GM18909 (cell line): ENCODE results near the gene VNN1.
"Not testable (repeated sequence)": the region's sequence is repeated elsewhere in the genome, so short reads cannot be mapped to it uniquely, and the experiment has no call there.

Experiments used
- ATAC-seq: cut with Tn5 transposase; IDR thresholded peaks from one replicate; pipeline ENCODE4 v1.9.1; 2021; ENCODE audit warnings: mild to moderate bottlenecking; ENCODE audit not compliant: unreplicated experiment, poor library complexity

The VNN1 gene

DNA sequence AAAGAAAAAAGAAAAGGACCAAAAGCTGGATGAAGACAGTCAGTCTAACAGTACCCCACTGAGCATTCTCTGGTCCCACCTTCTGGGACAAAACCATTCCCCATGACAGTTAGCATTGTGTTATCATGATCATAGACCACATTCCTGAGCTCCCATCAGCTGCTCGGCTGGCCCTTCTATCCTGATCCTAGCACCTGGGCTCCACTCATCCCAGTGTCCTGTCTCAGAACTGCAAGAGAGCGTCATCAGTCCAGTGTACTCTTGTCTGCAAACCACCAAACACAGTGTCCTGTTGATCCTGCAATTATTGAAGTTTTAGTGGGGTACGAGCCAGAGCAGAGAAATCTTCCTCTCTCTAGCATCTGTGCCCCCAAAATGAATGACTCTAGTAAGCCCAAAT is 38.9 kb downstream of the VNN1 start:
- ATAC-seq: no peak

DNA sequence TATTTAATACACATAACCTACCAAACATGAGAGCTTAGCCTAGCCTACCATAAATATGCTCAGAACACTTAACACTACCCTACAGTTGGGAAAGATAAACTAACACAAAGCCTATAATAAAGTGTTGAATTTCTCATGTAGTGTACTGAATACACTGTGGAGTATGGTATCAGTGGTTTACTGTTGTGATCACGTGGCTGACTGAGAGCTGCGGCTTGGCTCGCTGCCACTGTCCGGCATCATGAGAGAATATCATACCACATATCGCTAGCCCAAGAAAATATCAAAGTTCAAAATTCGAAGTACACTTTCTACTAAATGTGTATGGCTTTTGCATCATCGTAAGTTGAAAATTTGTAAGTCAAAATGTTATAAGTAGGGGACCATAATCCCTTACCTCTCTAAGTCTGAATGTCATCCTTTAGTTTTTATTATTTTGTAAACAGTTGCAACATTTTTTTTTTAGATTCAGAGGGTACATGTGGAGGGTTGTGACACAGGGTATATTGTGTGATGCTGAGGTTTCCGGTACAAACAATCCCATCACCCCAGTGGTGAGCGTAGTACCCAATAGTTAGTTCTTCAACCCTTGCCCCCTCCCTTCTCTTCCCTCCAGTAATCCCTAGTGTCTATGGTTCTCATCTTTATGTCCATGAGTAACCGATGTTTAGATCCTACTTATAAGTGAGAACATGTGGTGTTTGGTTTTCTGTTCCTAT is 40.3 kb downstream of the VNN1 start:
- no peak for ATAC-seq

DNA sequence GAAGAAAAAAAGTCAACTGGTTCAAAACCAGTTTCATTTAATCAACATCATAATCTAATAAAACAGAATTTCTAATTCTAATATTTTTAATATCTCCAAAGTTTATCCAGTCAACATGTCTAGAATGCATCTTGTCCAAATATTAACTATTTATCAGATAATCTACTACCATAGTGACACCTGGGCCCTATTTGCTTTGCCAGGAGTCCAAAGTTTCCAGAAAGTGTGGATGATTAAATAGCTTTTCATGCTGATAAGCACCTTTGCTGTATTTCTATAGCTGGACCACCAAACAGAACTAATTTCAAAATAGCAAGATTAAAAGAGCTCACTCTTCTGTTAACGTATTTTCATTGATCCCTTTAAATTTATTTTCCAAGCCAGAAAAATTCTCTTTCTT is 42.6 kb downstream of the VNN1 start:
- ATAC-seq: no peak

DNA sequence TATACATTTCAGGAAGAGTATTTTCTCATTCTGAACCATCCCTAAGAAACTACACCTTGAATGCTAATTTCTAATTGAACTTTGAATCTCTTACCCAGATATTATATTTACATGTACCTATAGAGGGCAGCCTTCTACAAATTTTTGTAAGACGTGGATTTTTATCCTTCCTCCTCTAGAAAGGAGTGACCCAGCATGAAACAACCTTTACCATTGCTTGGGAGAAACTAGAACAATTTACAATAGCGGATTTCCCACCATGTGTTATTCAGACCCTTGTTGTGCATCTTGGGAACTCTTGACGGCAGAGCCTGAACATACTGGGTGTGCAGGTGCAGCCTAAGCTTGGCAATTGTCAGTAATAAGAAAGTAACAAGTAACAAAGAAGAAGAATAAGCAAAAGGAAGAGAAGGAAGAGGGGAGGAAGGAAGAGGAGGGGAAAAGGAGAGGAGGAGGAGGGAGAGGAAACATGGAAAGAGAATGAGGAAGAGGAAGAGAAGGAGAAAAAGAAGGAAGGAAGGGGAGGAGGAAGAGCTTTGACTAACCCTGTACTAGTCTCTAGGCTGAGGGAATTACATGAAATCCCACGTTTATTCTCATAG is 44.1 kb downstream of the VNN1 start:
- peak; percentile 82 for ATAC-seq

DNA sequence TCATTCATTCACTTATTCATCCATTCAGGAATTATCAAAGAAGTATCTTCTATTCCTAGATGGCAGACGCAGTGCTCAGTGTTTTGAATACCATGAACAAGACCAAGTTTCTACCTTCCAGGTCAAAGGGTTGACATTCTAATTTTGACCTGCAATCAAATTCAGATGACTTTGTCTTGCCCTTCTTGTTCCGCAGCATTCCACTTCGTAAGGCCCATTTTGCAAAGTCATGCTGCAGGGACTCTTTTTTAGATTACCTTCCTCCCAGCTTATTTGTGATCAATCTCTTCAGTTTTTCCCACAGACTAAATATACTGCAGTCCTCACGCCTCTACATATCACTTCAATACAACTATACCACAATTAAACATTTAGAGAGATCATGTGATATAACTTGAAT is 47.7 kb downstream of the VNN1 start:
- ATAC-seq: no peak

DNA sequence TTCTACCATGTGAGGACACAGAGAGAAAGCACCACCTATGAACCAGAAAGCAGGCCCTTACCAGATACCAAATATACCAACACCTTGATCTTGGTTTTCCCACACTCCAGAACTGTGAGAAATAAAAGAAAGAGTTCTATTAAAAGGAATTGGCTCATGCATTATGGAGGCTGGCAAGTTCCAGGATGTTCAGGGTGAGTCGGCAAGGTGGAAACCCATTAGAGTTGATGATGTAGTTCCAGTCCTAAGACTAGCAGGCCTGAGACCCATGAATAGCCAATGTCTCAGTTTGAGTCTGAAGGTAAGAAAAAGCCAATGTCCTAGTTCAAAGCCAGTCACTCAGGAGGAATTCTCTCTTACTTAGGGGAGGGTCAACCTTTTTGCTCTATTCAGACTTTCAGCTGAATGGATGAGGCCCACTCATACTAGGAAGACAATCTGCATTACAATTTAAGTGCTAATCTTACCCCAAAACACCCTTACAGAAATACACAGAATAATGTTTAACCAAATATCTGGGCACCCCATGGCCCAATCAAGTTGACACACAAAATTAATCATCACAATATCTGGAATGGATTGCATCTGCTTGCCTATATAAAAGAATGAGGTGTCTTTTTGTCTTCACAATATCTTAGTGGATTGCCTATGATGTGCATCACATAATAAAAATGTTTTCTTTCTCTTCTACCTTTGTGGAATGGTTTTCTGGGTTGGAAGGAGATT is 49.4 kb downstream of the VNN1 start:
- ATAC-seq: no peak

DNA sequence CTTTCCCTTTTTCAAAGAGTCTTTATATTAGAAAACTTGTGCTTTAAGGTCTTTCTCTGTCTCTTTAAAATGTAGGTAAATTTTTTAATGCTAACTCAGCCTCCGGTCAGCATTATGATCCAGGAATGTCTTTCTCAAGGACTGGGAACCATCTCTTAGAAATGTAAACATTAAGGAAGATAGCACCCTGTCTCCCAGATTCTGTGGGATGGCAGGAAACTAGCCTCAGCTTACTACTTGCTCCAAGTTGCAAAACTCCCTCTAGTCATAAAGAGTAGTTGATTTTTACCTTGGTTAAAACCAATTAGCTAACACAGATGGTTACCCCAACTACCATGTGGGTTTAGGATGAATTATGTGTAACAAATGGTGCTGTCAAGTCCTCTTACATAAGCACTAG is 50.2 kb downstream of the VNN1 start:
- no peak for ATAC-seq

DNA sequence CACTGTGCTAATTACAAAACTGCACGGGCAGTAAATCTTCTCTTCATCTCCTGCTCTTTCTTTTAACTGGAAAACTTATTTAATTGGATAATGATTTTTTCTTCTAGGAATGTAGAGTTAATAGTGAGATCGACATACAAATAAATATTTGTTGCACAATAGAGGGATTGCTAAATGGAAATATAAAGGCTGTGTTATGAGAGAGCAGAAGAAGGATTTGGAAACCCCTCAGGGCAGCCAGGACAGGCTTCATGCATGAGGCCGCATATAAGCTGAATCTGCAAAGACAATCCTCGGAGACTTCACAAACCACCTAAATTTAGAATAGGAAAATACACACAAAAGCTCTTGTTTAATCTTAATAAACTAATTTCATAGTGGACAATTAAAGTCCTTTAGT is 51.9 kb downstream of the VNN1 start:
- ATAC-seq: no peak

DNA sequence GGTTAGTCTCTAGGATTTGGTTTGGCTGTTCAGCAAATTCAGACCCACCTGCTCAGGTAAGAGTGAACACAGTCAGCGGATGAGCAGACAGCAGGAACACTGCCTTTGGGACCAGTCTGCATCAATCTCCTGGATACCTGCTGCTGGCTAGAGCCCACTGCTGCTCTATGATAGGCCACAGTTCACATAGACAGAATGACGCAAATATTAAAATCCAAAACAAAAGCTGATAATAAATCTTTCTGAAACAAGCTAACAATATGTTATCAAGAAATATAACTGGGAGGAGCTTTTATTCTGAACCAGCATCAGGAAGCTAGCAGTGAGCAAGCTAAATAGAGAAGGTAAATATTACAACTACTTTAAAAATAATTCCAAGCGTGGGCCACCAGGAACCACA is 54.8 kb downstream of the VNN1 start, which contains the start of gene TAAR1:
Gene TAAR1, minus strand, starts transcription at position 101 of the 400 bp plus-strand sequence. CDS start 13,179 bp downstream, outside the sequence.
- ATAC-seq: no peak

DNA sequence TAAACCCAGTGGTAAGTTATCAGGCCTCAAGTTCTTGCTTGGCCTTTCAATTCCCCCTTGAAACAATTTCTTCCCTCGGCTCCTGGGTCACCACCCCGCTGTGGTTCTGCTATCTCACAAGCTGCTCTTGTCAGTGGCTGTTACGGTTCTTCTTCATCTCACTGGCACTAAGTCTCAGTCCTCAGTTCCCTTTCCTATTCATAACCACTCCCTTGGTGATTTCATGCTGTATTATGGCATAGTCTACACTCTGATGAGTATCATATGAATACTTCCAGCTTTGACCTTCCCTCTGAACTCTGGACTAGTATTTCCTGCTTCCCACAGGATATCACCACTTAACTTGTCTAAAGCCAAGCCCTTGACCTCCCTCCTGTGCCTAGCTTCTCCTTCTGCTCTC is 62.8 kb downstream of the VNN1 start:
- ATAC-seq: peak; percentile 45

DNA sequence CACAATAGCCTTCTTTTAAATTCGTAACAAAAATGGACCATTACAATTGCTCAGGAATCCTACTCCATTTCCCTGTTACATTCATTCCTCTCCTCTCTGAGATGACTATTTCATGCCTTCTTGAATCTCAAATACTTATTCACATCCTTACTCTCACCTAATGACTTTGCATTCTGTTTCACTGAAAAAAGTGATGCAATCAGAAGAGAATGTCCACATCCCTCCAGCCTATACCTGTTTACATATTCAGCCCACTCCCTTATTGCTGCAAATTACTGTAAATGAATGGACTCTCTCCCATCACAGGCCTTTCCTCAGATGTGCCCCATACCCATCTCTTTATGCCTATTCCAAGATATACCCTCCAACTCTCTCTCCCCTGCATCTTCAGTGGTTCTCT is 63.4 kb downstream of the VNN1 start:
- ATAC-seq: no peak

DNA sequence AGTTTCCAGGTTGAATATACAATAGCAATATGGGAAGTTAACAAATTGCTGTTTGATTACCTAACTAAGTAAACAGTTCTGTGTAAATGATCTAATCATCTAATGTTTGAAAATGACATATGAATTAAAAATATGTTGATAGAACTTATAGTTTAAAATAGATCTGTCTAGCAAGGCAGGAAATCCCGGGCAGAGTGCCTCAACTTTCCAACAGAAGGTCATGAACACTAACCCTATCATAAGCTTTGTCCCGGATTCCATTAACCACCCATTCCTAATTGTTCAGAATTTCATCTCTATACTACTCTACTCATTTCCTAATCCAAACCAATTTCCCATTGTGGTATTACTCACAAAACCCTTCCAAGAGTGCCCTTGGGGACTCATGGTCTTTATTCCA is 65.0 kb downstream of the VNN1 start:
- ATAC-seq: no peak

DNA sequence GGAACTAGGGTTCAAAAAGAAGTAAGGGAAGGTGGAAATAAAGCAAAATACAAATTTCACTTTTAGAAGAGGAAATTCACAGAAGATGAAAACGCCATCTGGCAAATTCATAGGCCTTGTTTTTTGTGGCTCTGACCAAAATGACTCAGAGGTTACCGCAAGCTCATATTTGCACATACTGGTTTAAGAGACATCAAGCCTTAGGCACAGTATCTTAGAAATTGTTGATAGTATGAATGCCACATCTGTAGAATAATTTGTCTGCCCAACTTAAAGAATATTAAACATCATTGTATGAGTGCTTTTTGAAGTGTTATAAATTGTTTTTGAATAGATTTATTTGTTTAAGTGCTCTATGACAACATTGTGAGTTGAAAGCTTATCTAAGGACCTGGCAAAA is 65.5 kb downstream of the VNN1 start:
- ATAC-seq: peak; percentile 83

DNA sequence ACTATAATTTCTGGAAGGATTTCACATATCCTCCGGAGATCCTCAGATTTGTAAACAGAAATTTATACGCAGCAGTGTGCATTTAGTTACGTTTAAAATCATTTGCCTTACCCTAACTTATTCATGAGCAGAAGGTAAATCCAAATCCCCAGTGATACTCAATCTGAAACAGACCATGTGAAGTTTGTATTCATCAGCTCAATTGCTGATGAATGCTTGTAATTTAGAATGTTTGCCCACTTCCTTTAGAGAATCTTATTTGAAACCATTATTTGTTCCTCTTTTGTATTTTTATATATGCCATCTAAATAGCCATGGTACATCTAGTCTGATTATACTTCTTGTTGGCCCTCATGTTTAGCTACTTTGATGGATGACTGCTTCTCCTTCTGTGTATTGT is 70.3 kb downstream of the VNN1 start:
- ATAC-seq: peak; percentile 66

DNA sequence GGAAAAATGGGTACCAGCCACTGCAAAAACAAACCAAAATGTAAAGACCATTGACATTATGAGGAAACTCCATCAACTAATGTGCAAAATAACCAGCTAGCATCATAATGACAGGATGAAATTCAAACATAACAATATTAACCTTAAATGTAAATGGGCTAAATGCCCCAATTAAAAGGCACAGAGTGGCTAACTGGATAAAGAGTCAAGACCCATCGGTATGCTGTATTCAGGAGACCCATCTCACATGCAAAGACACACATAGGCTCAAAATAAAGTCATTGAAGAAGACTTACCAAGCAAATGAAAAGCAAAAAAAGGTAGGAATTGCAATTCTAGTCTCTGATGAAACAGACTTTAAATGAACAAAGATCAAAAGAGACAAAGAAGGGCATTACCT is 76.7 kb downstream of the VNN1 start:
- not testable (repeated sequence) for ATAC-seq

DNA sequence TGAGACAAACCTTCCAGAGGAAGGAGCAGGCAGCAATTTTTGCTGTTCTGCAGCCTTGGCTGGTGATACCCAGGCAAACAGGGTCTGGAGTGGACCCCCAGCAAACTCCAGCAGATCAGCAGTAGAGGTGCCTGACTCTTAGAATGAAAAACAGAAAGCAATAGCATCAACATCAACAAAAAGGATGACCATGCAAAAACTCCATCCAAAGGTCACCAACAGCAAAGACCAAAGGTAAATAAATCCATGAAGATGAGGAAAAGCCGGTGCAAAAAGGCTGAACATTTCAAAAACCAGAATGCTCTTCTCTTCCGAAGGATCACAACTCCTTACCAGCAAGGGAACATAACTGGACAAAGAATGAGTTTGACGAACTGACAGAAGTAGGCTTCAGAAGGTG is 77.9 kb downstream of the VNN1 start:
- not testable (repeated sequence) for ATAC-seq

DNA sequence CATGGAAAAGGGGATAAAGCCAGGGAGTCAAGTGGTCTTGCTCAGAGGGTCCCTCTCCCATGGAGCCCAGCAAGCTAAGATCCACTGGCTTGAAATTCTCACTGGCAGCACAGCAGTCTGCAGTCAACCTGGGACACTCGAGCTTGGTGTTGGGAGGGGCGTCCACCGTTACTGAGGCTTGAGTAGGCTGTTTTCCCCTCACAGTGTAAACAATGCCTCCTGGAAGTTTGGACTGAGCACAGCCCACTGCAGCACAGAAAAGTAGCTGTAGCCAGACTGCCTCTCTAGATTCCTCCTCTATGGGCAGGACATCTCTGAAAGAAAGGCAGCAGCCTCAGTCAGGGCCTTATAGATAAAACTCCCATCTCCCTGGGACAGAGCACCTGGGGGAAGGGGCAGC is 78.6 kb downstream of the VNN1 start:
- not testable (repeated sequence) for ATAC-seq

DNA sequence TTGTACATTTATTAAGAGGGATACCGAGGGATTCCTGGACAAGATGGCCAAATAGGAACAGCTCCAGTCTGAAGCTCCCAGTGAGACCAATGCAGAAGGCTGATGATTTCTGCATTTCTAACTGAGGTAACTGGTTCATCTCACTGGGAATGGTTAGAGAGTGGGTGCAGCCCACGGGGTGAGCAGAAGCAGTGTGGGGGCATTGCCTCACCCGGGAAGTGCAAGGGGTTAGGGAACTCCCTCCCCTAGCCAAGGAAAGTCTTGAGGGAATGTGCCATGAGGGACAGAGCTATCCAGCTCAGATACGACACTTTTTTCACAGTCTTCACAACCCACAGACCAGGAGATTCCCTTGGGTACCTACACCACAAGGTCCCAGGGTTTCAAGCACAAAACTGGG is 79.1 kb downstream of the VNN1 start:
- no peak for ATAC-seq

DNA sequence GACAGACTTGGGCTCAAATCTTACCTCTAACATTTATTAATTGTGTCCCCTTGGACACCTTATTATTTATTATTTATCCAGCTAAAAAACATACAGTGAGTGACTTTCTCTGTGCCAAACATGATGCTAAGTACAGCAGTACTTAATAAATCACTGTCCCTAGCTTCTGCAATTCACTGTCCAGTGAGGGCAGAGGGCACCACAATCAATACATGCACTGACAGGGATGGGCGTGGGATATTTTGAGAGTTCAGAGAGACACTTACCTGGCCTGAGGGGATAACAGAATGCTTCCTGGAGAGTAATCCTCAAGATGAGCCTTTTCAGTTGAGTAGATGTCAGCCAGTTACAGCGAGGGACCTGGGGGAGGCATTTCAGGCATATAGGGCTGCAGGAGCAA is 80.5 kb downstream of the VNN1 start:
- ATAC-seq: no peak
